HG03159 (cell line): ENCODE measurements around the gene CREB1.
"Not testable (repeated sequence)": the region's sequence is repeated elsewhere in the genome, so short reads cannot be mapped to it uniquely, and the experiment has no call there.

Experiments used
- ATAC-seq: cut with Tn5 transposase; IDR thresholded peaks from one replicate; pipeline ENCODE4 v1.9.1; 2021; ENCODE audit warnings: mild to moderate bottlenecking, moderate library complexity; ENCODE audit not compliant: unreplicated experiment

The CREB1 gene

GRCh38 chr2:207614824-207615223 lies 85.1 kb downstream of the CREB1 start:
- no peak for ATAC-seq

- no peak for ATAC-seq
These were observed 86.4 kb downstream of the CREB1 start for GRCh38 chr2:207616185-207616584.

GRCh38 chr2:207617011-207617671 lies 87.4 kb downstream of the CREB1 start:
- no peak for ATAC-seq

GRCh38 chr2:207619764-207620203 lies 90.0 kb downstream of the CREB1 start:
- ATAC-seq = peak; percentile 51

- ATAC-seq = no peak
These were observed 91.8 kb downstream of the CREB1 start for GRCh38 chr2:207621501-207622039.

GRCh38 chr2:207624185-207625013 lies 94.6 kb downstream of the CREB1 start:
- peak; percentile 36 for ATAC-seq

- ATAC-seq = peak; percentile 59
These were observed 95.5 kb downstream of the CREB1 start, which contains the start of gene METTL21A for GRCh38 chr2:207625014-207625907. TSS of gene METTL21A (minus strand) at chr2:207625394. CDS start at chr2:207624375, 1,019 bp downstream.

- no peak for ATAC-seq
These were observed 99.8 kb downstream of the CREB1 start for GRCh38 chr2:207629553-207629952.

- no peak for ATAC-seq
These were observed 100.7 kb downstream of the CREB1 start for GRCh38 chr2:207630491-207630890.

- peak; percentile 45 for ATAC-seq
These were observed 103.1 kb downstream of the CREB1 start for GRCh38 chr2:207632575-207633493.

GRCh38 chr2:207633686-207634085 lies 103.9 kb downstream of the CREB1 start:
- no peak for ATAC-seq

GRCh38 chr2:207635468-207636200 lies 105.9 kb downstream of the CREB1 start:
- ATAC-seq = no peak

GRCh38 chr2:207639288-207639687 lies 109.5 kb downstream of the CREB1 start:
- not testable (repeated sequence) for ATAC-seq

- ATAC-seq = no peak
These were observed 110.4 kb downstream of the CREB1 start for GRCh38 chr2:207640160-207640559.

- no peak for ATAC-seq
These were observed 110.9 kb downstream of the CREB1 start for GRCh38 chr2:207640661-207641060.

GRCh38 chr2:207643892-207644291 lies 114.1 kb downstream of the CREB1 start:
- no peak for ATAC-seq

- ATAC-seq = not testable (repeated sequence)
These were observed 116.8 kb downstream of the CREB1 start for GRCh38 chr2:207646582-207646981.
